IMR-90 (cell line): ENCODE results near the gene MLST8.

Experiments
- CEBPB ChIP-seq: IDR thresholded peaks from 2 replicates; pipeline ENCODE4 v1.6.1; 2012; ENCODE audit warnings: low read depth, low read length, improper control_type of control experiment
- CTCF ChIP-seq: conservative IDR thresholded peaks from 2 replicates; pipeline ENCODE4 v1.5.1; 2012; ENCODE audit warnings: mild to moderate bottlenecking, low read depth, low read length, improper control_type of control experiment
- ELK1 ChIP-seq: fragments of 150-350 bp; IDR thresholded peaks from 2 replicates; pipeline ENCODE4 v1.6.1; 2016; ENCODE audit warnings: low read depth, mild to moderate bottlenecking, low read length, moderate library complexity, borderline replicate concordance
- FOS ChIP-seq: fragments of 150-350 bp; IDR thresholded peaks from 2 replicates; pipeline ENCODE4 v1.6.1; 2016; ENCODE audit warnings: low read depth, low read length
- MAZ ChIP-seq: IDR thresholded peaks from 2 replicates; pipeline ENCODE4 v1.6.1; 2012; ENCODE audit warnings: low read depth, mild to moderate bottlenecking, low read length, improper control_type of control experiment, moderate library complexity, borderline replicate concordance
- POLR2A ChIP-seq: IDR thresholded peaks from 2 replicates; pipeline ENCODE4 v1.6.1; 2012; ENCODE audit warnings: mild to moderate bottlenecking, low read depth, low read length
- RAD21 ChIP-seq: IDR thresholded peaks from 2 replicates; pipeline ENCODE4 v1.6.1; 2012; ENCODE audit warnings: low read length, improper control_type of control experiment
- RFX5 ChIP-seq: IDR thresholded peaks from 2 replicates; pipeline ENCODE4 v1.8.0; 2012; ENCODE audit warnings: low read depth, mild to moderate bottlenecking, low read length, moderate library complexity
- SMC3 ChIP-seq: fragments of 150-350 bp; IDR thresholded peaks from 2 replicates; pipeline ENCODE4 v1.6.1; 2016; ENCODE audit warnings: low read depth, mild to moderate bottlenecking, antibody characterized with exemption, low read length, moderate library complexity
- USF2 ChIP-seq: fragments of 150-350 bp; IDR thresholded peaks from 2 replicates; pipeline ENCODE4 v1.6.1; 2017; ENCODE audit warnings: mild to moderate bottlenecking, antibody characterized with exemption, low read length, low read depth

GRCh38 chr16:2176047-2176446, 29.2 kb upstream of the MLST8 start:
- TF ChIP-seq CTCF, result no peak
- no peak for TF ChIP-seq USF2
- TF ChIP-seq RAD21, result no peak
- no peak for TF ChIP-seq FOS
- no peak for TF ChIP-seq POLR2A
- TF ChIP-seq SMC3, result no peak
- TF ChIP-seq CEBPB, result no peak
- no peak for TF ChIP-seq ELK1
- TF ChIP-seq RFX5, result no peak
- no peak for TF ChIP-seq MAZ
